BLaER1 treated with 17β-estradiol and CSF1 and Interleukin-3, amounts not matched to agents 10 nM and 100 nM (cell line): ENCODE measurements around the gene TTLL4.
"Not testable (repeated sequence)": the region's sequence is repeated elsewhere in the genome, so short reads cannot be mapped to it uniquely, and the experiment has no call there.

ENCODE experiments used
- H3K27ac ChIP-seq, 11 experiments: shearing (Covaris generic); formaldehyde crosslinking; 2 replicates each; pipeline ENCODE4 v1.8.1; 2022
- H3K27me3 ChIP-seq, 11 experiments: shearing (Covaris generic); formaldehyde crosslinking; 2 replicates each; pipeline ENCODE4 v1.8.1; 2022
- H3K36me3 ChIP-seq, 11 experiments: shearing (Covaris generic); formaldehyde crosslinking; 2 replicates each; pipeline ENCODE4 v1.8.1; 2022
- H3K4me1 ChIP-seq, 10 experiments: shearing (Covaris generic); formaldehyde crosslinking; 2 replicates each; pipeline ENCODE4 v1.8.1; 2022
- H3K4me2 ChIP-seq, 11 experiments: shearing (Covaris generic); formaldehyde crosslinking; 2 replicates each; pipeline ENCODE4 v1.8.1; 2022
- H3K4me3 ChIP-seq, 10 experiments: shearing (Covaris generic); formaldehyde crosslinking; 2 replicates each; pipeline ENCODE4 v1.8.1; 2022
- H3K9ac ChIP-seq, 11 experiments: shearing (Covaris generic); formaldehyde crosslinking; 2 replicates each; pipeline ENCODE4 v1.8.1; 2022
- H3K9me3 ChIP-seq, 11 experiments: shearing (Covaris generic); formaldehyde crosslinking; replicated peaks in 1 of 11; 2 replicates each; pipeline ENCODE4 v1.8.1; 2022
- H4K20me1 ChIP-seq, 11 experiments: shearing (Covaris generic); formaldehyde crosslinking; 2 replicates each; pipeline ENCODE4 v1.8.1; 2022
- Cebpa-rat ChIP-seq, 11 experiments: shearing (Covaris generic); IDR thresholded peaks; 2 replicates each; pipeline ENCODE4 v1.8.1; 2022

TTLL4 gene

DNA sequence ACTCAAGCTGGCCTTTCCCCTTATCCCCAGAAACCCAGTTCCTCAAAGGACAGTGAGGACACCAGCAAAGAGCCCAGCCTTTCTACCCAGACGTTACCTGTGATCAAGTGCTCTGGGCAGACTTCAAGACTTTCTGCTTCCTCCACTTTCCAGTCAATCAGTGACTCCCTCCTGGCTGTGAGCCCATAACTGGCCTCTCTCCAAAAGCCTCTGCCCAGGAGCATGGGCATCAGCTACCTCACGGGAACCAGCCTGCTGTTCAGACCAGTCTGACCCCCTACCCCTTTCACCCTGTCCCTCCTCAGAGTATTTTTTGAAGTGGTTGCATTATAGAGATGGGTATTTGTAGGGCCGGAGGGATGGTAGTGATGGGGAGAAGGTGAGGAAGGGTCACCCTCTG is 43.6 kb downstream of the TTLL4 start:
- peaks cover 78 to 97% (median 88%) of the 10 kb centered on the region in 11 experiments for H3K36me3 ChIP-seq
- no peak overlapping the region for H3K9ac ChIP-seq
- peaks cover 0 to 10% (median 0%) of the 10 kb centered on the region in 10 experiments; a peak in 5 of 20 replicates for H3K4me1 ChIP-seq

DNA sequence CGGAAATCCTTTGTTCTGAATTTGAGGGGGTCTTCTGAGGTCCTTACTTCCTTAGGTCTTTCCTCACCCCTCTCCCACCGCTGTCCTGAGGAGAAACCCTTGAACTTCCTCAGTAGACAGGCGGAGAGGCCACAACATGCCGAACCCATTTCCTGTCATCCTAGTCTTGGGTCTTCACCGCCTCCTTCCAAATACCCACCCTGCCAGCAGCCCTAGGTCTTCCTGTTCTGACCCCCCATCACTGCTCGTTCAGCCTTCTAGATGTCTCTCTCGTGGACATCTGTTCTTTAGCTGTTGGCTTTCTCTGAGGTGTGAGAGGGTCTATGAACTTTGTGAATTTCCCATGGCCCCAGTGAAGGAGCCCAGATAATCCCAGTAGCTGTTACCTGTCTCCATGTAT is 44.1 kb downstream of the TTLL4 start:
- H4K20me1 ChIP-seq = peaks cover 0 to 5% (median 0%) of the 10 kb centered on the region in 11 experiments; a peak in 1 of 22 replicates
- TF ChIP-seq Cebpa-rat (IDR thresholded peaks at IDR 0.05) = no peak
- no peaks in the 10 kb centered on the region for H3K9me3 ChIP-seq
- no peak overlapping the region for H3K27ac ChIP-seq
- peaks cover 72 to 94% (median 82%) of the 10 kb centered on the region in 11 experiments for H3K36me3 ChIP-seq
- H3K4me2 ChIP-seq = 0 out of 22 replicates have a peak overlapping the region, but pooled peaks of 1 of the 11 experiments have one; percentile 4
- no peak overlapping the region for H3K9ac ChIP-seq
- no peak overlapping the region for H3K4me3 ChIP-seq
- peaks cover 0 to 9% (median 0%) of the 10 kb centered on the region in 10 experiments; a peak in 4 of 20 replicates for H3K4me1 ChIP-seq
- H3K27me3 ChIP-seq = no peaks in the 10 kb centered on the region

More for the DNA sequence above, 43.6 kb downstream of the TTLL4 start:
- Histone ChIP-seq H3K4me3 (no peak overlapping the region), H3K4me2 (0 out of 22 replicates have a peak overlapping the region, but pooled peaks of 1 of the 11 experiments have one; percentile 4), H3K9me3 (no peaks in the 10 kb centered on the region), H4K20me1 (peaks cover 0 to 5% (median 0%) of the 10 kb centered on the region in 11 experiments; a peak in 1 of 22 replicates), H3K27me3 (no peaks in the 10 kb centered on the region), H3K27ac (no peak overlapping the region)
- TF ChIP-seq Cebpa-rat (IDR thresholded peaks at IDR 0.05) = no peak

DNA sequence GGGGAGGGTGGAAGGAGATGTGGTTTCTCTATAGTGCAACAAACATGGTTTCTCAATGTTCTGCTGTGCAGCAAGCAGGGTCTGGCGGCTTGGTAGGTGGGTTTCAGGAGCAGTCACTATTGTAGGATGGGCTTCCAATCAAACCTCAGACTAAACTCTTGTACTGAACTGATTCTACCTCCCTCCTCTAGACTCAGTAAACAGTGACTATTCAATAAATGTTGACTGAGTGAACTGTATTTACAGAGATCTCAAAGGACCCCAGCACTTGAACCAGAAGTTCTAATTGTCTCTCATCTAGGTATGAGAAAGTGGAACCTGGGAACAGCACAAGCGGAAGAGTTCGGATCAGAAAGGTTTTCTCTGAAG is 44.5 kb downstream of the TTLL4 start:
- Histone ChIP-seq H3K27me3 (no peaks in the 10 kb centered on the region), H3K4me2 (no peak overlapping the region), H4K20me1 (peaks cover 0 to 5% (median 0%) of the 10 kb centered on the region in 11 experiments; a peak in 1 of 22 replicates), H3K27ac (no peak overlapping the region), H3K36me3 (peaks cover 68 to 90% (median 78%) of the 10 kb centered on the region in 11 experiments), H3K4me3 (no peak overlapping the region), H3K4me1 (peaks cover 0 to 9% (median 0%) of the 10 kb centered on the region in 10 experiments; a peak in 4 of 20 replicates), H3K9me3 (no peaks in the 10 kb centered on the region), H3K9ac (no peak overlapping the region)
- no peak for TF ChIP-seq Cebpa-rat (IDR thresholded peaks at IDR 0.05)

DNA sequence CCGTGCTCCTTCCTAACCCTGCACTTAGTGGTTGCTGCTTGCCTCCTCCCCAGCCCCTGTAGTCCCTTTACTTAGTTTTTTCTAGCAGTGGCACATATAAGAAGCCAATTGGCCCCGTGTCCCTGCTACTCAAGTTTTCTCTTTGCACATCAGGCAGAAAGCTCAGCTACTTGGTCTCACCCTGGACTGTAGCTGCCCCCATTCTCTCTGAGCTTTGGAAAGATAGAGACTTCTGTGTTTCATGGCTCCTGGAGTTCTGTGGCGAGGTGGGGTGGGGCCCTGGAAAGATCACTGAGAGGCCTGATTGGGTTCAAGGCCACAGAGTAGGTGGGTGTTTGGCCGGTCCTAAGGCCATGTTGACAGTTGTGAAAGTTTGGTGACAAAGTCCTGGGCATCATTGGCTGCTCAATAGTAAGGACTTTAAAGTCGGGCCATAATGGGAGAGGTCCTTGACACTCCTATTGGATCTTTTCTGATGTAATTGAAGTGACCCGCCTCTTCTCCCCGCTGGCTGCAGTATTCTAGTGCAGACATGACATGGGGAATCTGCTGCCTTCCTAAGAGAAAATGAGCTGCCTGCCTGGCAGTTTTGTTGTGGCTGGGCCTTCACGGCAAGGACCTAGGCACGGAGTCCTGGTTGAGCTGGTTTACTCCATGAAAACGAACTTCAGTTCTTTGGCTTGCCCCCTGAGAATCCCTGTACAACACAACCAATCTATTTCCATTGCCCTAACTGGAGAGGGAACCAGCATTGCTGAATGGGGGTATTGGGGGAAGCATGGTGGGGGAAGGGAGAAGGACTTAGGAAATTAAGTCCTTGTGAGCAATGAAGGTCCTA is 45.2 kb downstream of the TTLL4 start:
- H3K36me3 ChIP-seq = peaks cover 62 to 84% (median 72%) of the 10 kb centered on the region in 11 experiments
- H3K4me2 ChIP-seq = no peak overlapping the region
- no peak overlapping the region for H3K4me3 ChIP-seq
- peaks cover 0 to 9% (median 0%) of the 10 kb centered on the region in 10 experiments; a peak in 4 of 20 replicates for H3K4me1 ChIP-seq
- no peak overlapping the region for H3K9ac ChIP-seq
- no peaks in the 10 kb centered on the region for H3K9me3 ChIP-seq
- no peaks in the 10 kb centered on the region for H3K27me3 ChIP-seq
- H4K20me1 ChIP-seq = 0 out of 22 replicates have a peak, but pooled peaks cover 0 to 5% (median 0%) of the 10 kb centered on the region in 11 experiments
- H3K27ac ChIP-seq = no peak overlapping the region
- no peak for TF ChIP-seq Cebpa-rat (IDR thresholded peaks at IDR 0.05)

DNA sequence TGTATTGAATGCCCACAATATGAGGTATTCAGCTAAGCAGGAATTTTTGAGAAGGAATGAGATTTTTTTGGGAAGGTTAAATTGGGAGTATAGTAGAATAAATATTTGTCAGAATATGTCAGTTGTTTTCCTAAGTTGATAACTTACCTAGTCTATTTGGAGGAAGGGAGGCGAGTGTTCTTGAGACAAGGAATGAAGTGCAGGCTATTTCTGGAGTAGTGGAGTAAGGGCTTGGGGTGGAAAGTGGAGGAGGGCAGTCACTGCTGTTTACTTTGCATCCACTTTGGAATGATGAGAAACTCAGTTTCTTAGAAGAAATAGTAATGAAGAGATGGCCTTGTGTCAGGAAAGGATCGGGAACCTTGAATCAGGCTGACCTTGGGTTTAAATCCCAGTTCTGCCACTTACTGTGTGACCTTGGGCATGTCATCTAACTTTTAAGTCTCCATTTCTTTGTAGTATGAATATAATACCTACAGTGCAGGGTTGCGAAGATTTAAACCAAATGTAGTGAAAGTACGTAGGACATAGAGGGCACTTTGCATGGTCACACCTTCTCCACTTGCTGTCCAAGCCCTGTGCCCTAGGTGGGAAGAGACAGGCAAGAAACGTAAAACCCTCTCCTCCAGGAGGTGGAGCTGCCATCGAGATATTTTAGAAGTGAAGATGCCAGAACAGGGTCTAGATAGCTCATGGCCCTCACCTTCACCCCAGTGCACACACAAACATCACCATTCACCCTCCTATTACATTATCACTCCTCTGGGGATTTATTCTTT is 46.2 kb downstream of the TTLL4 start:
- Histone ChIP-seq H3K4me3 (no peak overlapping the region), H3K4me1 (peaks cover 0 to 12% (median 0%) of the 10 kb centered on the region in 10 experiments; a peak in 4 of 20 replicates), H4K20me1 (0 out of 22 replicates have a peak, but pooled peaks cover 0 to 5% (median 0%) of the 10 kb centered on the region in 11 experiments), H3K27ac (no peak overlapping the region), H3K36me3 (peaks cover 52 to 74% (median 62%) of the 10 kb centered on the region in 11 experiments), H3K4me2 (no peak overlapping the region), H3K27me3 (no peaks in the 10 kb centered on the region), H3K9ac (no peak overlapping the region), H3K9me3 (no peaks in the 10 kb centered on the region)
- TF ChIP-seq Cebpa-rat (IDR thresholded peaks at IDR 0.05) = no peak

DNA sequence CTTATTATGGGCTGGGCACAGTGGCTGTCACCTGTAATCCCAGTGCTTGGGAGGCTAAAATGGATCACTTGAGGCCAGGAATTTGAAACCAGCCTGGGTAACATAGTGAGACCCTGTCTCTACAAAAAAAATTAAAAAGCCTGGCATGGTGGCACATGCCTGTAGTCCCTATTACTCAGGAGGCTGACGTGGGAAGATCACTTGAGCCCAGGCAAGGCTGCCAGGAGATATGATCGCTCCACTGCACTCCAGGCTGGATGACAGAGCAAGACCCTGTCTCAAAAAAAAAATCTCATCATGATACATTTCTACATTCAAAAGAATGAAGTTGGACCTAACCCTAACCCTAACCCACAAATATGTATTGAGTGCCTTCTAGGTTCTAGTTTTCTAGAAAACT is 51.2 kb downstream of the TTLL4 start:
- Histone ChIP-seq H3K4me2 (peak overlapping the region in 1 of 11 experiments; percentile 5; a peak in 1 of 22 replicates), H3K4me3 (no peak overlapping the region), H3K9ac (no peak overlapping the region), H3K9me3 (peaks cover 0 to 2% (median 0%) of the 10 kb centered on the region in 11 experiments; a peak in 1 of 22 replicates), H3K4me1 (peaks cover 0 to 17% (median 0%) of the 10 kb centered on the region in 10 experiments; a peak in 2 of 20 replicates), H3K27ac (no peak overlapping the region), H3K36me3 (peaks cover 4 to 24% (median 14%) of the 10 kb centered on the region in 11 experiments; a peak in 19 of 22 replicates), H4K20me1 (no peaks in the 10 kb centered on the region), H3K27me3 (no peaks in the 10 kb centered on the region)
- TF ChIP-seq Cebpa-rat (IDR thresholded peaks at IDR 0.05) = no peak

DNA sequence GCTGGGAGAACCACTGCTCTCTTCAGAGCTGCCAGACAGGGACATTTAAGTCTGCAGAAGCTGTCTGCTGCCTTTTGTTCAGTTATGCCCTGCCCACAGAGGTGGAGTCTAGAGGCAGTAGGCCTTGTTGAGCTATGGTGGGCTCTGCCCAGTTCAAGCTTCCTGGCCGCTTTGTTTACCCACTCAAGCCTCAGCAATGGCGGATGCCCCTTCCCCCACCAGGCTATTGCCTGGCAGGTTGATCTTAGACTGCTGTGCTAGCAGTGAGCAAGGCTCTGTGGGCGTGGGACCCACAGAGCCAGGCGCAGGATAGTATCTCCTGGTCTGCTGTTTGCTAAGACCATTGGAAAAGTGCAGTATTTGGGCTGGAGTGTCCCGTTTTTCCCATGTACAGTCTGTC is 62.1 kb downstream of the TTLL4 start:
- H3K27ac ChIP-seq, H3K4me3 ChIP-seq, H4K20me1 ChIP-seq, H3K27me3 ChIP-seq, H3K9ac ChIP-seq, H3K4me2 ChIP-seq: not testable (repeated sequence)
- peaks cover 10 to 47% (median 30%) of the 10 kb centered on the region in 11 experiments; a peak in 21 of 22 replicates for H3K36me3 ChIP-seq
- H3K4me1 ChIP-seq = peaks cover 0 to 18% (median 0%) of the 10 kb centered on the region in 10 experiments; a peak in 3 of 20 replicates
- peaks cover 20 to 49% (median 36%) of the 10 kb centered on the region in 11 experiments for H3K9me3 ChIP-seq

DNA sequence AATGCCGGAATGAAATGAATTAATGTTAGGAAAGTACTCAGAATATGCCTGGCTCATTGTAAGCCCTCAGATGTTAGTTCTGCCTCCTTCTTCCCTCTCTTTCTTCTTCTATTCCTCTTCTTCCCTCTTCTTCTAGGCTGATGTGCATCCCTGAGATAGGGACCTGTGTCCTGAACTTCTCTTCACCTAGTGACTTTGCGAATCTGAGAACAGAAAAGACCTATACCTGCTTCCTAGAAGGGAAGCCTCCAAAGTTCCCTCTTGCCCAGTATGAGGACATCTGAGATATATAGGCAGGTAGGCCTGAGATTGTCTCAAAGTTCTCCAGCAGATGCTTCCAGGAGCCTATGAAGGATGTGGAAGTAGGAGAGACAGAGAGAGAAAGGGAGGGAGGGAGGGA is 63.2 kb downstream of the TTLL4 start:
- H3K27ac ChIP-seq = no peak overlapping the region
- peaks cover 23 to 60% (median 43%) of the 10 kb centered on the region in 11 experiments for H3K9me3 ChIP-seq

More for the DNA sequence above, 63.2 kb downstream of the TTLL4 start:
- H3K4me2 ChIP-seq = no peak overlapping the region
- H3K4me1 ChIP-seq = peaks cover 0 to 9% (median 0%) of the 10 kb centered on the region in 10 experiments; a peak in 3 of 20 replicates
- H3K4me3 ChIP-seq = no peak overlapping the region
- H3K36me3 ChIP-seq = peaks cover 13 to 51% (median 32%) of the 10 kb centered on the region in 11 experiments; a peak in 21 of 22 replicates
- no peak overlapping the region for H3K9ac ChIP-seq
- TF ChIP-seq Cebpa-rat (IDR thresholded peaks at IDR 0.05) = no peak
- no peaks in the 10 kb centered on the region for H3K27me3 ChIP-seq
- no peaks in the 10 kb centered on the region for H4K20me1 ChIP-seq
